ENCODE results near the gene GOLGA3.
"Not testable (repeated sequence)": the region's sequence is repeated elsewhere in the genome, so short reads cannot be mapped to it uniquely, and the experiment has no call there.

GOLGA3 gene

GRCh38 chr12:132866251-132866828, 37.7 kb upstream of the GOLGA3 start:
- in situ Hi-C loops (cut with MboI; ENCODE audit: low sequenced_read_pairs, unreplicated experiment): no loop called here
- no peak for TF ChIP-seq CTCF (IDR thresholded peaks at IDR 0.05; ENCODE audit: borderline replicate concordance, control extremely low read depth, extremely low read depth, insufficient read depth, missing control alignments)
- DNase-seq (ENCODE audit: low spot score): no peak

GRCh38 chr12:132861558-132861957, 32.9 kb upstream of the GOLGA3 start:
- TF ChIP-seq CTCF (IDR thresholded peaks at IDR 0.05; ENCODE audit: borderline replicate concordance, control extremely low read depth, extremely low read depth, insufficient read depth, missing control alignments): no peak
- no peak for DNase-seq (ENCODE audit: low spot score)
- in situ Hi-C loops (cut with MboI; ENCODE audit: low sequenced_read_pairs, unreplicated experiment): no loop called here

GRCh38 chr12:132858718-132859266, 30.1 kb upstream of the GOLGA3 start:
- in situ Hi-C loops (cut with MboI; ENCODE audit: low sequenced_read_pairs, unreplicated experiment): no loop called here

GRCh38 chr12:132857019-132857418, 28.4 kb upstream of the GOLGA3 start:
- in situ Hi-C loops (cut with MboI; ENCODE audit: low sequenced_read_pairs, unreplicated experiment); DNase-seq (ENCODE audit: low spot score): not testable (repeated sequence)

More at GRCh38 chr12:132858718-132859266, 30.1 kb upstream of the GOLGA3 start:
- DNase-seq (ENCODE audit: low spot score): no peak
- TF ChIP-seq CTCF (IDR thresholded peaks at IDR 0.05; ENCODE audit: borderline replicate concordance, control extremely low read depth, extremely low read depth, insufficient read depth, missing control alignments): no peak

- TF ChIP-seq CTCF (IDR thresholded peaks at IDR 0.05; ENCODE audit: borderline replicate concordance, control extremely low read depth, extremely low read depth, insufficient read depth, missing control alignments): no peak
These were observed 27.9 kb upstream of the GOLGA3 start for GRCh38 chr12:132856581-132856980.

GRCh38 chr12:132855211-132855610, 26.5 kb upstream of the GOLGA3 start:
- DNase-seq (ENCODE audit: low spot score); in situ Hi-C loops (cut with MboI; ENCODE audit: low sequenced_read_pairs, unreplicated experiment): not testable (repeated sequence)

More at GRCh38 chr12:132856581-132856980, 27.9 kb upstream of the GOLGA3 start:
- in situ Hi-C loops (cut with MboI; ENCODE audit: low sequenced_read_pairs, unreplicated experiment): no loop called here
- no peak for DNase-seq (ENCODE audit: low spot score)

GRCh38 chr12:132853285-132854092, 24.8 kb upstream of the GOLGA3 start:
- no peak for TF ChIP-seq CTCF (IDR thresholded peaks at IDR 0.05; ENCODE audit: borderline replicate concordance, control extremely low read depth, extremely low read depth, insufficient read depth, missing control alignments)
- in situ Hi-C loops (cut with MboI; ENCODE audit: low sequenced_read_pairs, unreplicated experiment): no loop called here
- no peak for DNase-seq (ENCODE audit: low spot score)

All from GM13976 (cell line).